ENCODE data around the gene IYD.

The IYD gene

GRCh38 chr6:150406948-150407347 is 38.1 kb downstream of the IYD start:
- no peaks in the 10 kb centered on the region for H3K9me3 ChIP-seq (ENCODE audit: insufficient read depth, low read length, severe bottlenecking)
- TF ChIP-seq EZH2 (IDR thresholded peaks at IDR 0.05; ENCODE audit: borderline replicate concordance, low read depth, low read length, severe bottlenecking) (no peak), CTCF (IDR thresholded peaks at IDR 0.05; ENCODE audit: borderline replicate concordance, extremely low read depth, low read length, poor library complexity, severe bottlenecking) (no peak)

GRCh38 chr6:150408842-150409241 is 40.0 kb downstream of the IYD start:
- DNase-seq (no peak), ATAC-seq (ENCODE audit: insufficient read depth, low read depth) (no peak)
- Histone ChIP-seq H3K4me2 (ENCODE audit: insufficient read depth, low read length) (no peak overlapping the region), H3K27ac (ENCODE audit: low read length) (no peak overlapping the region), H3K4me1 (ENCODE audit: insufficient read depth, low read length) (no peaks in the 10 kb centered on the region), H3K36me3 (ENCODE audit: insufficient read depth, low read length) (no peaks in the 10 kb centered on the region), H4K20me1 (ENCODE audit: insufficient read depth, low read length) (no peaks in the 10 kb centered on the region), H2AFZ (ENCODE audit: low read depth, low read length) (no peak overlapping the region), H3K9me3 (ENCODE audit: insufficient read depth, low read length, severe bottlenecking) (no peaks in the 10 kb centered on the region), H3K79me2 (ENCODE audit: insufficient read depth, low read length) (no peaks in the 10 kb centered on the region), H3K4me3 (ENCODE audit: low read depth in 1 of 2, low read length in 2 of 2) (no peak overlapping the region), H3K27me3 (ENCODE audit: insufficient read depth, low read length, poor library complexity) (peaks cover 13% of the 10 kb centered on the region), H3K9ac (ENCODE audit: low read depth, low read length) (no peak overlapping the region)
- no peak for TF ChIP-seq CTCF (IDR thresholded peaks at IDR 0.05; ENCODE audit: borderline replicate concordance, extremely low read depth, low read length, poor library complexity, severe bottlenecking)
- no peak for TF ChIP-seq EZH2 (IDR thresholded peaks at IDR 0.05; ENCODE audit: borderline replicate concordance, low read depth, low read length, severe bottlenecking)

More at GRCh38 chr6:150406948-150407347, 38.1 kb downstream of the IYD start:
- Histone ChIP-seq H3K27ac (ENCODE audit: low read length) (no peak overlapping the region), H3K9ac (ENCODE audit: low read depth, low read length) (no peak overlapping the region), H2AFZ (ENCODE audit: low read depth, low read length) (no peak overlapping the region), H3K4me2 (ENCODE audit: insufficient read depth, low read length) (no peak overlapping the region), H3K4me3 (ENCODE audit: low read depth in 1 of 2, low read length in 2 of 2) (no peak overlapping the region), H3K79me2 (ENCODE audit: insufficient read depth, low read length) (no peaks in the 10 kb centered on the region), H3K36me3 (ENCODE audit: insufficient read depth, low read length) (no peaks in the 10 kb centered on the region), H3K27me3 (ENCODE audit: insufficient read depth, low read length, poor library complexity) (peaks cover 13% of the 10 kb centered on the region), H3K4me1 (ENCODE audit: insufficient read depth, low read length) (no peaks in the 10 kb centered on the region), H4K20me1 (ENCODE audit: insufficient read depth, low read length) (no peaks in the 10 kb centered on the region)
- no peak for ATAC-seq (ENCODE audit: insufficient read depth, low read depth)
- DNase-seq: no peak

DNA sequence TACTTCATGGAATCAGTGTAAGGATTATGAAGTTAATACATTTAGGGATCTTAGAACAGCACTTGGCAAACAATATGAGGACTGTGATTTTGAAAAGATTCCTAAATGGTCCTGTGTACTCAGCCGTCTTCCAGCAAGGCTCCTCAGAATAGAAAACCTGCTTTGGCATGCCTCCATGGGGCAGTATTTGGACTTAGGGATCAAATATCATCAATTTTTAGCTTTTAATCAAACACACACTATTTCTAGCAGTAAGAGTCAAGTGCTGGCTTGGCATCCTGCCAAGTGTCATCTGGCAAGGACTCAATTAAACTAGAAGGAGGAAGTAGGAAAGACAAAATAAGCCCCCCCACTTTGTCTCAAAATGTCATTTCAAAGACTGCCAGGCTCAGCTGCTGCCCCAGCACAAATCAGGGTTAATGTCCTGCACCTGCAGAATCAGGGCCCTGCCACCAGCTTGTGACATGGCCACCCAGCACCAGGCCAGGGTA is 40.8 kb downstream of the IYD start:
- no peak for ATAC-seq (ENCODE audit: insufficient read depth, low read depth)
- no peak overlapping the region for H2AFZ ChIP-seq (ENCODE audit: low read depth, low read length)
- no peaks in the 10 kb centered on the region for H3K36me3 ChIP-seq (ENCODE audit: insufficient read depth, low read length)
- H3K4me3 ChIP-seq (ENCODE audit: low read depth in 1 of 2, low read length in 2 of 2): no peak overlapping the region
- no peaks in the 10 kb centered on the region for H4K20me1 ChIP-seq (ENCODE audit: insufficient read depth, low read length)
- H3K4me1 ChIP-seq (ENCODE audit: insufficient read depth, low read length): no peaks in the 10 kb centered on the region
- H3K27ac ChIP-seq (ENCODE audit: low read length): no peak overlapping the region
- no peak for TF ChIP-seq EZH2 (IDR thresholded peaks at IDR 0.05; ENCODE audit: borderline replicate concordance, low read depth, low read length, severe bottlenecking)
- TF ChIP-seq CTCF (IDR thresholded peaks at IDR 0.05; ENCODE audit: borderline replicate concordance, extremely low read depth, low read length, poor library complexity, severe bottlenecking): no peak
- DNase-seq: no peak
- no peaks in the 10 kb centered on the region for H3K9me3 ChIP-seq (ENCODE audit: insufficient read depth, low read length, severe bottlenecking)
- no peak overlapping the region for H3K4me2 ChIP-seq (ENCODE audit: insufficient read depth, low read length)
- no peak overlapping the region for H3K9ac ChIP-seq (ENCODE audit: low read depth, low read length)
- no peaks in the 10 kb centered on the region for H3K79me2 ChIP-seq (ENCODE audit: insufficient read depth, low read length)
- peaks cover 16% of the 10 kb centered on the region for H3K27me3 ChIP-seq (ENCODE audit: insufficient read depth, low read length, poor library complexity)

DNA sequence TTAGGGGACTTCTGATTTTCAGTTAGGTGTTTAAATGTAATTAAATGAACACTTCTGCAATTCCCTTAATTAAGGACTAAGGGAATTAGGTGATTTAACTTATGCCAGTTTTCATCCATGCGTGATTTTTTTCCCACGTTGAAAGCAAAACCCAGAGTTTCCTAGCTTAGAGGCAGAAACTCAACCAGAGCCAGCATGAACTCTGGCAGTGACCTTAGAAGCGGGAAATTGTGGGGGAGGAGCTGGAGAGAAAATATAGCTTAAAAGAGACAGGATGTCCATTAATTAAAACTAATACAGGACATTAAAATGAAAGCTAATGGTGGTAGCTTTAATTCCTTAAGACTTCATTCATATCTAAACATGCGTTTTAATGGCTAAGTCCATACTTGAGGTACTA is 41.6 kb downstream of the IYD start:
- TF ChIP-seq EZH2 (IDR thresholded peaks at IDR 0.05; ENCODE audit: borderline replicate concordance, low read depth, low read length, severe bottlenecking) (no peak), CTCF (IDR thresholded peaks at IDR 0.05; ENCODE audit: borderline replicate concordance, extremely low read depth, low read length, poor library complexity, severe bottlenecking) (no peak)
- H3K9me3 ChIP-seq (ENCODE audit: insufficient read depth, low read length, severe bottlenecking): no peaks in the 10 kb centered on the region
- peaks cover 16% of the 10 kb centered on the region for H3K27me3 ChIP-seq (ENCODE audit: insufficient read depth, low read length, poor library complexity)
- H3K79me2 ChIP-seq (ENCODE audit: insufficient read depth, low read length): no peaks in the 10 kb centered on the region
- H3K4me2 ChIP-seq (ENCODE audit: insufficient read depth, low read length): no peak overlapping the region
- H3K4me1 ChIP-seq (ENCODE audit: insufficient read depth, low read length): no peaks in the 10 kb centered on the region
- H3K36me3 ChIP-seq (ENCODE audit: insufficient read depth, low read length): no peaks in the 10 kb centered on the region
- H4K20me1 ChIP-seq (ENCODE audit: insufficient read depth, low read length): no peaks in the 10 kb centered on the region
- no peak overlapping the region for H3K9ac ChIP-seq (ENCODE audit: low read depth, low read length)
- no peak overlapping the region for H2AFZ ChIP-seq (ENCODE audit: low read depth, low read length)
- ATAC-seq (ENCODE audit: insufficient read depth, low read depth) (no peak), DNase-seq (no peak)
- H3K27ac ChIP-seq (ENCODE audit: low read length): no peak overlapping the region
- no peak overlapping the region for H3K4me3 ChIP-seq (ENCODE audit: low read depth in 1 of 2, low read length in 2 of 2)

All from DND-41 (cell line).